NCI-H2171 (cell line): ENCODE measurements around the gene ANO2.

Experiments used
- DNase-seq: peaks from one replicate; lab custom pipeline; 2025; lab: John Stamatoyannopoulos, UW

ANO2 gene

DNA sequence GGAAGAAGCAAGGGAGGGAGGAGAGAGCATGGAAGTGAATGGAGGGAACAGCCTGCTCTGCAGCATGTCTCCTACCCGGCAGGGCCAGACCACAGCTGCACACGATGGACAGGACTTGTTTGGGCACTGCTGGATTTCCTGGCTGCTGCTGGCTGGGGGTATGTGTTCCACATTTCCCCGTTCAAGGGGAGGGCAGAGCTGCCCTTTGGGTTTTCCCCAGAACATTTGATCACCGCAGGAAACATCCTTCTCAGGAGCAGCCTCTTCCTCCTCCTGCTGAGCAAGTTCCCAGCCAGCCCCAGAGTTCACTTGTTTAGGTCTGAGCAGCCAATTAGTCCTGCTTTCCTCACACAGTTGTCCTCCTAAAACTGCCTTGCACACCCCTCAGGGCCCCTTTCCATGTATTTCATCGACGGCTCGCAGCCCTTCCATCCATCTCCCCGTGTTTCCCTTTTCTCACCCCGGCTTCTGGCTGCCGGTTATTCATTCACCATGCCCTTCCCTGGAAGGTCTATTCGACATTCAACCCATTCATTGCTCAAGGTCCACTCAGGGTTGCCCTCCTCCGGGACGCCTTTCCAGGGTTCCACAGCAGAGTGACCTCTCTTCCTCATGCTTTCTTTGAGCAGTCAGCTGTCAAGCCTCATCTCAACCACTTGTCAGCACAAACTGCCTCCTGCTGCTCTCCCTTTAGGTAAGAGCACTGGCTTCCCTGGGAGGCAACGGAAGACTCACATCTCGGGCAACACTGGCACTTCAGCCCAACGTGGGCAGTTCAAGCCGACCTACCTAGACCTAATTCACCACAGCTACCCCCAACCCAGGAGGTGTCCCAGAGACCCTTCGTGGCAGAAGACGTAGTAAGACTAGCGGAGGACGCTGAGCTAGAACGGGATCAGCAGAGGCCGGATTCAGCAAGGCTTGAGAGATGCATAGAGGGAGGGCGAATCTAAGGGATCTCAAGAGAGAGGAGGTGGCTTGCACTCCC lies 20.1 kb upstream of the ANO2 start:
- no peak for DNase-seq

DNA sequence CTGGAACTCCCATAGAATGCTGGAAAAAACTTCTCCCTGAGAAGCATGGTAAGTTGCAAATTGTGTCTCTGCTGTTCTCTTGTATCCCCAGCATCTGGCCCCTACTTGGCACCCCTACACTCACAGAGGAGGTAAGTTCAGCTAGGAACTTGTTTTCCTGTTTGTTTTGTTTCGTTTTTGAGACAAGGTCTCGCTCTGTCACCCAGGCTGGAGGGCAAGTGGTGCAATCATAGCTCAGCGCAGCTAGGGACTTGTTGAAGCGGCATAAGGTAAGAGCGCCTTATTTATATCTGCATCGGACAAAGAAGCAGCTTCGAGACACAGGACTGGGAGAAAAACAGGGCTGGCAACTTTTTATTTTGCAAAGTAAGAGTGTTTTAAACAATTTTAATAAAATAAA lies 18.5 kb upstream of the ANO2 start:
- no peak for DNase-seq

DNA sequence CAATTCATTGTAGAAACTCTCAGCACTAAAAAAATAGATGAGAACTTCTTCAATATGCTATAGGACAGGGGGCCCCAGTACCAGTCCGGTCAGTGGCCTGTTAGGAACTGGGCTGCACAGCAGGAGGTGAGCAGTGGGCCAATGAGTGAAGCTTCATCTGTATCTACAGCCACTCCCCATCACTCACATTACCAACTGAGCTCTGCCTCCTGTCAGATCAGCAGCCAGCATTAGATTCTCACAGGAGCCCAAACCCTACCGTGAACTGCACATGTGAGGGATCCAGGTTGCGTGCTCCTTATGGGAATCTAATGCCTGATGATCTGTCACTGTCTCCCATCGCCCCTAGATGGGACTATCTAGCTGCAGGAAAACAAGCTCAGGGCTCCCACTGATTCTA lies 15.7 kb upstream of the ANO2 start:
- DNase-seq, result no peak

GRCh38 chr12:5956987-5957386 lies 11.9 kb upstream of the ANO2 start:
- no peak for DNase-seq

GRCh38 chr12:5954661-5955060 lies 9.6 kb upstream of the ANO2 start:
- no peak for DNase-seq

DNA sequence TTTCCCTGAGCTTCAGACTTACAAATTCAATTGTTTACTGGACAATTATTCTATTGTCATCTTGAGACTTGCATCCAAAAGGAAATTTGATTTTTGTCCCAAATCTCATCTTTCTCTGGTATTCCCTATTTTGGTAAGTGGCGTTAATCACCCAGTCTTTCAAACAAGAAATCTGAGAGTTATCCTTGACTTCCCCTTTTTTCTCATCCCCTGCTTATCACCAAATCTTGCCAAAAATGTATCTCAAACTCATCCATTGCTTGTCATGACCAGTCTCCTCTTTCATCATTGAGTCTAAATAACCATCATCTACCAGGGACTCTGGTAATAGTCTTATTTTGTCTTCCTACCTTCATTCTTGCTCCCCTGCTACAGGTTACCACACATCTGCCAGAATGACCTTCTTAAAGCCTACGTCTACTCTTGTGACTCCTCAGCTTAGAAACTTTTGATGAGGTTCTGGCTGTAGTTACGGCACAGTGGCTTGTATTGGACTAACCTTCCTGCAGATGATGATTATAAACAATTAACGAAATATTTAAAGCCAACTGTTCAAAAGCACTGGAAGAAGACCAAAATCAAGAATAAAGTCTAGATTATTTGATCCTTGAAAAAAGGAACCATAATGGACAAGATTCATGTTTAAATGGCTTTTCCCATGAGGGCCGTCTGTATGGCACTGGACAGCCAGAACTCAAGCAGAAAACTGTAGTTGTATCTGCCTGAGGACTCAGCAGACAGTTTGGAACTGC lies 9.0 kb upstream of the ANO2 start:
- no peak for DNase-seq

- DNase-seq, result no peak
Observed at GRCh38 chr12:5952031-5952430, 7.0 kb upstream of the ANO2 start.

- no peak for DNase-seq
Observed at GRCh38 chr12:5948696-5949095, 3.6 kb upstream of the ANO2 start.

DNA sequence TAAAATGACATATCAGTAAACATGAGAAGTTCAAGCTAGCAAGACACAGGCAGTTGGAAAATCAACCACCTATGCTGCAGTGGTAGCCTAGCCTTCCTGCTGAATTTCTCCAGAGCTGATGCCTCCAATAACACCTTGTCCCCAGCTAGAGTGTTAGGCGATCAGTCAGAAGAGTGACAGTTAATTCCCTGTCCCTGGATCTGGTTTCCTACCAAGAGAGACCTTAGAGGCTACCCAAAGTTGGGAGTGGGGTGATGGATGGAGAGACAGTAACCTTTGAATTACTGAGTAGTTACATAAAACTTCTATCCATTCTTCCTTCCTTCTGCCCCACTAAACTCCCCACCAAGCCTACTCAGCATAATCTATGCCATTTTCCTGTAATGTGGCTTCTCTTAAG lies 1.9 kb upstream of the ANO2 start:
- DNase-seq, result no peak

DNA sequence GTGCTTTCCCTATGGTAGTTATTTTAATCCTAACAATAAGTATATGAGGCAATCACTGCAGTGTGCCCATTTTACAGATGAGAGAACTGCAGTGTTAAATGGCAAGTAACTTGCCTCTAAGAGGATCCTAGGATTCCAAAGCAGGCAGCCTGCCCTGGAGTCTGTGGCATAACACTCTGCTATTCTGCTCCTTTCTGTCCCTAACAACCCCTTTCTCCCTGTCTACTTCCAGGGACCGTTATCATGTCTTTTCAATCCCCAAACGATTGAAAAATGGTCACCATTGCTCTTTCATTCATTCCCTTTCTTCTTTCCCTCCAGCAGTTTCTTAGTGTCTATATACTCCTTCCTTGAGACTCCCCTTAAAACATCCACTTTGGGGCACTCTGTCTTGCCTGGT lies 1.3 kb upstream of the ANO2 start:
- DNase-seq, result no peak

DNA sequence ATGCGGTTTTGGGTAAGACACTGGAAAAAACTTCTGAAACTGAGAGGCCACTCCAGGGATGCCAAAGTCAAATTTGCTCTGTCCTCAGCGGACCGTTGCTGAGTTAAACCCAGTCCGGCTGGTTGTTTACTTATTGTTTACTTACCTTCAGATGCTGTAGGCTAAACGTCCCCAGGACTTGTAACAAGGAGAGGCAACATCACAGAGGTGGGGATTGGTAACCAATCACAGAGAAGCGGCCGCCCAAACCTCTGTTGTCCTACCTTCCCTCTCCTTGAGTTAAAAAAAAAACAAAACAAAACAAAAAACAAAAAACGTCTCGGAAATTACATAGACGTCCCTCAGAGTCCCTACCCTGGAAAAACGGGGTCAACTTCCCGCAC lies 380 bp downstream of the ANO2 start:
- no peak for DNase-seq

- DNase-seq, result no peak
Observed at GRCh38 chr12:5944053-5944452, 1.0 kb downstream of the ANO2 start.

GRCh38 chr12:5941907-5942306 lies 3.2 kb downstream of the ANO2 start:
- DNase-seq, result no peak

DNA sequence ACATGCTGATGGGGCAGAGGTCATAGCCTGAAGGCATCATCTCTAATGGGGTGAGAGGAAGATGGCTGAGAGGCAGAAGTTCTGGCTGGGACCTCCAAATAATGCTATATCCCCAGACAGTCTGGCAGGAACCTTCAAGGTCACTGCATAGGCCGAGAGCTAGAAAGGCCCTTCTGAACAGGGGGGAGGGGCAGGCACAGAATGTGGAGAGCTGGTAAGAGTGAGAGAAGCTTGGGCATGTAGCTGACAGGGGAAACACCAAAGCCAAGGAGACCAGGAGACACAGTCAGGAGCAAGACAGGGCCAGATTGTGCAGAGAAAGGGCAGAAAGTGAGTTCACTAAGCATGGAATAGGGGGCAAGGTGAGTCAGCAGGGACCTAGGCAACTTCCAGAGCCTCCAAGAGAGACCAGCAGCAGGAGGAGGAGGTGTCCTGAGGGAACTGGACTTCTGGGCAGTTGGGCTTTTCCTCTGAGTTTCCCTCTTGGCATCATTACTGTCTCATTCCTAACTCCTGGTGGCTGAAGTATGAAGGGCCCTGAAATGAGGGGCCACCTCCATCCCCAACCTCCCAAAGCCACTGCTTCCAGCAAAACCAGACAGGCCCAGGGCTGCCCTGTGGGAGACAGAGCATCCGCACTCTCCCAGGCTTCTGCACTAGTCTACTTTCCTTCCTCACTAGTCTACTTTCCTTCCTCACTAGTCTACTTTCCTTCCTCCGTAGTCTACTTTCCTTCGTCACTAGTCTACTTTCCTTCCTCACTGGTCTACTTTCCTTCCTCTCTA lies 17.1 kb downstream of the ANO2 start:
- DNase-seq, result no peak

- no peak for DNase-seq
Observed at GRCh38 chr12:5925646-5926045, 19.4 kb downstream of the ANO2 start.

- DNase-seq, result no peak
Observed at GRCh38 chr12:5924342-5924741, 20.7 kb downstream of the ANO2 start.

DNA sequence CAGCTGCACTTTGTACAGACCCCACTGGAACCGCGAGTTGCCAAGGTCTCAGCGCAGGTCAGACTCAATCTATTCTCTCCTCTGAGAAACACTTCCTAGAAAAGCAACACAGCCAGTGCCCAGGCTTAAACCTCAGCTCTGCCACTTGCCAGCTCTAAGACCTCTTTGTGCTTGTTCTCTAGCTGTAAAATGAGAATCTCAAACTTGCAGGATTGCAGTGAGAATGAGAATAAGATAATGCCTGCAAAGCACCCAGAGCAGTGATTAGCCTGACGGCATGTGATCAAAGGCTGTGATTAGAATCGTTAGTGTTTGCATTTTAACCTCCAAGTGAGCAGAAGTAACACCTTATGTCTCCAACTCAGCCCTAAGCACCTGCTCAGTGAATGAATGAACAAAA lies 21.3 kb downstream of the ANO2 start:
- no peak for DNase-seq

GRCh38 chr12:5923043-5923605 lies 21.9 kb downstream of the ANO2 start:
- no peak for DNase-seq

GRCh38 chr12:5921966-5922899 lies 22.8 kb downstream of the ANO2 start:
- no peak for DNase-seq

DNA sequence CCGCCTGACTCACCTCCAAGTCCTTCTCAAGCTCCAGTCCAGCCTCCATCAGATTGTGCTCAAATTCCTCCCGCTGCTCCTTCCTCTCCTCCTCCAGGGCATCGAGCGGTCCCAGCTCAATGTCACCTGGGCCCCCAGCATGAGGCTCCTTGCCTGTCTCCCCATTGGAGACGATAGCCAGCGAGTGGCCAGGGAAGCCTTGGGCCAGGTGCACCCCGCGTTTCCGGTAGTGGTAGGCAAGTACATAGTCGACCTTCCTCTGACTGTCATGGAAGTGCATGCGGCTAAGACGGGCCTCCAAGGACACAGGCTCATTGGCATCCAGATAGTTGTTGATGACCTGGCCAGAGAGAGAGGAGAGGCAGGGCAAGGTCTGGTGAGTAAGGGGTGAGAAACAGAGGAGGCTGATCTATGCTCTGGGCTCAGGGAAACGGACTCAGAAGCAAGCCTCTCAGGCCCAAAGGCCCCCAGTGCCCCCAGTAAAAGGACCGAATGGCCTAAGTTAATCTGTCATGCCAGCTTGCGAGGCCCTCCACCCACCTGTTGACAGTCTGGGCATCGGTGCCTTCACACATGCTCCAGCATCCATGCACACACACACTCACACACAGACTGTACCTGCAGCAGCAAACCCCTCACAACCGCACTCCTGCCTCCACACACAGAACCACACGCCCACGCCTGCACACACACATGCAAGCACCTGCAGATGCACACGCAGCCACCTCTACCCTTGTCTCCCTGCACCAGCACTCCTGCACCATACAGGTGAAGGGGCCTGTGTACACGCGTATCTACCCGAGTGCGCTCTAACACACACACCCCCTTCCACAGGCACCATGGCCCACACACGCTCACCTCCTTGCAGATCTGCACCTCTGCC lies 23.8 kb downstream of the ANO2 start:
- no peak for DNase-seq
